K562 (cell line): ENCODE results near the gene DCDC2. TPM values are rescaled to one million over a fixed set of nuclear protein-coding genes. Genes with fewer than 3 reads are reported as not detected.

Experiments
- ATAC-seq: fragments of 200-7000 bp; cut with Tn5 transposase; 3 replicates; pipeline ENCODE4 v1.9.1; 2020; ENCODE audit warnings: moderate library complexity
- BruUV-seq: library from RNA; stranded (reverse); fragments of 400-500 nt; replicated peaks from 2 replicates; lab custom pipeline; 2021; lab: Mats Ljungman, UMichigan
- CTCF ChIA-PET: fragments of 300-600 bp; formaldehyde crosslinking; extraction: SDS; loops from one replicate; lab custom pipeline; 2021; ENCODE audit warnings: low intra/inter-chr PET ratio; lab: Yijun Ruan, JAX
- POLR2A ChIA-PET: fragments of 300-600, 350-650 bp; sonication (Branson Sonifier 250); formaldehyde crosslinking; extraction: SDS; loops from one replicate; lab custom pipeline; 2021; ENCODE audit warnings: antibody characterized with exemption, inconsistent platforms; lab: Yijun Ruan, JAX
- DNase-seq, 4 experiments: peaks; one replicate each; pipeline versions ENCODE4 v3.0.0 to v3.0.0-alpha.2; 2011 to 2018; ENCODE audit warnings: low spot score in 3 of 4, mixed read lengths in 3 of 4; ENCODE audit errors: extremely low read depth in 1 of 4
- FAIRE-seq: peaks from 2 replicates; lab custom pipeline; 2011; peaks lifted over from hg19 to GRCh38; lab: Jason Lieb, UNC
- H2AFZ ChIP-seq: 2 replicates; pipeline ENCODE4 v1.6.0; 2011; ENCODE audit warnings: low read depth, low read length, control low read depth, inconsistent platforms
- H3K27ac ChIP-seq: fragments of 200-600 bp; 3 replicates; pipeline ENCODE4 v1.8.0; 2011; ENCODE audit warnings: low read depth, mild to moderate bottlenecking, control low read depth, inconsistent platforms, low read length, moderate library complexity, mixed read lengths; ENCODE audit errors: extremely low read depth
- H3K27me3 ChIP-seq, 2 experiments: fragments of 300-600 bp in 1 of 2; 2 replicates in 1 of 2; 3 replicates in 1 of 2; pipeline versions ENCODE4 v1.6.0 to v1.8.0; 2011; ENCODE audit warnings: inconsistent platforms in 2 of 2, low read length in 2 of 2, mild to moderate bottlenecking in 1 of 2, mixed read lengths in 1 of 2, moderate library complexity in 1 of 2; ENCODE audit not compliant: control insufficient read depth in 2 of 2, insufficient read depth in 2 of 2
- H3K36me3 ChIP-seq: fragments of 300-600 bp; 3 replicates; pipeline ENCODE4 v1.8.0; 2011; ENCODE audit warnings: mild to moderate bottlenecking, low read length, inconsistent platforms; ENCODE audit not compliant: control insufficient read depth, insufficient read depth
- H3K4me1 ChIP-seq, 2 experiments: fragments of 200-600 bp in 1 of 2; replicated peaks in 1 of 2; 2 replicates in 1 of 2; 3 replicates in 1 of 2; pipeline versions ENCODE4 v1.5.1 to v1.8.0; 2011; ENCODE audit warnings: inconsistent platforms in 2 of 2, low read length in 2 of 2, mild to moderate bottlenecking in 1 of 2, mixed read lengths in 1 of 2, moderate library complexity in 1 of 2; ENCODE audit not compliant: control insufficient read depth in 2 of 2, insufficient read depth in 2 of 2
- H3K4me2 ChIP-seq: 2 replicates; pipeline ENCODE4 v1.6.1; 2011; ENCODE audit warnings: low read length, control low read depth, inconsistent platforms, mixed read lengths; ENCODE audit not compliant: insufficient read depth
- H3K4me3 ChIP-seq: fragments of 200-600 bp; sonication (generic), shearing (Covaris generic); 2 replicates; pipeline ENCODE4 v1.5.1; 2016; ENCODE audit warnings: control low read depth, inconsistent platforms
- H3K79me2 ChIP-seq: fragments of 200-600 bp; 3 replicates; pipeline ENCODE4 v1.8.0; 2011; ENCODE audit warnings: low read length, inconsistent platforms; ENCODE audit not compliant: control insufficient read depth, insufficient read depth
- H3K9ac ChIP-seq, 2 experiments: 2 replicates each; pipeline versions ENCODE4 v1.6.0 to v1.6.1; 2011; ENCODE audit warnings: low read depth in 2 of 2, low read length in 2 of 2, control low read depth in 1 of 2, inconsistent platforms in 1 of 2, mild to moderate bottlenecking in 1 of 2, mixed read lengths in 1 of 2; ENCODE audit not compliant: insufficient read depth in 1 of 2
- H3K9me1 ChIP-seq: one replicate; pipeline ENCODE4 v1.6.0; 2011; ENCODE audit warnings: inconsistent platforms, mild to moderate bottlenecking, low read length, moderate library complexity; ENCODE audit not compliant: control insufficient read depth, insufficient read depth
- H3K9me3 ChIP-seq: replicated peaks from 2 replicates; pipeline ENCODE4 v1.5.1; 2011; ENCODE audit warnings: low read depth, low read length, inconsistent platforms; ENCODE audit not compliant: control insufficient read depth, insufficient read depth
- H4K20me1 ChIP-seq: replicated peaks from 2 replicates; pipeline ENCODE4 v1.6.1; 2011; ENCODE audit warnings: low read length, inconsistent platforms, mixed read lengths; ENCODE audit not compliant: control insufficient read depth, insufficient read depth
- AFF4 ChIP-seq: sonication (generic); formaldehyde crosslinking; IDR thresholded peaks from 2 replicates; pipeline ENCODE4 v1.8.0; 2023; ENCODE audit warnings: mild to moderate bottlenecking, missing genetic modification reagents
- ARID3B ChIP-seq: fragments of 250-450 bp; sonication (Bioruptor Pico); IDR thresholded peaks from 2 replicates; pipeline ENCODE4 v1.4.0; 2020; ENCODE audit warnings: borderline replicate concordance
- ASH1L ChIP-seq: fragments of 450-650 bp; IDR thresholded peaks from 2 replicates; pipeline ENCODE4 v1.6.1; 2018; ENCODE audit warnings: borderline replicate concordance, mild to moderate bottlenecking, low read depth; ENCODE audit not compliant: partially characterized antibody
- DLX4 ChIP-seq: fragments of 250-450 bp; sonication (Bioruptor Pico); IDR thresholded peaks from 2 replicates; pipeline ENCODE4 v1.6.1; 2021; ENCODE audit warnings: mild to moderate bottlenecking
- MXI1 ChIP-seq: IDR thresholded peaks from 2 replicates; pipeline ENCODE4 v1.6.1; 2011; ENCODE audit warnings: low read depth, mild to moderate bottlenecking, improper control_type of control experiment, low read length
- PKNOX1 ChIP-seq: fragments of 450-650 bp; IDR thresholded peaks from 2 replicates; pipeline ENCODE4 v1.6.1; 2016
- WGBS: fragments of 100-300 bp; shearing (Covaris generic); methylation state at CpG from one replicate; pipeline ENCODE4 v1.1.6; 2016; ENCODE audit warnings: low coverage, mixed read lengths; ENCODE audit not compliant: insufficient coverage; ENCODE audit errors: missing lambda C conversion rate; 5-methylcytosine and 5-hydroxymethylcytosine counted together
- in situ Hi-C: fragments of 300-500 bp; cut with MboI; formaldehyde crosslinking; loops from 4 replicates; pipeline ENCODE4 v1.15.0; 2018; ENCODE audit warnings: inconsistent platforms, mixed read lengths
- intact Hi-C: fragments of 100-400 bp; cut with micrococcal nuclease; formaldehyde crosslinking; loops from 2 replicates; pipeline ENCODE4 v1.14.2; 2022
- polyA plus RNA-seq, 8 experiments: library from polyadenylated mRNA; depleted of rRNA in 4 of 8; stranded (reverse) in 5 of 8; unstranded in 3 of 8; fragments of >200 nt; fragmentation: Nextera tagmentation in 2 of 8; fragmentation: Illumina TruSeq in 1 of 8; extraction: Ambion mirVana in 2 of 8; extraction: Trizol in 1 of 8; gene quantifications; 2 replicates each; pipeline versions ENCODE4 v1.2.1 to v1.2.3, GENCODE V29; 2011 to 2014; ENCODE audit warnings: inconsistent platforms in 1 of 8, missing spikeins in 1 of 8
- total RNA-seq, 7 experiments: library from RNA; depleted of rRNA in 6 of 7; stranded (reverse); fragments of >200 nt in 6 of 7; fragmentation: Illumina TruSeq in 2 of 7; extraction: Trizol in 2 of 7; gene quantifications; 2 replicates each; pipeline versions ENCODE4 v1.2.1 to v1.2.3, GENCODE V29; 2011 to 2021; ENCODE audit warnings: low replicate concordance in 1 of 7

The DCDC2 gene
- total and polyA plus RNA-seq, 9 of the 15 experiments (the other 6 are each of a cell fraction or from before 2014, with no cell fraction given): 0.04 TPM; not detected in 8

- TF ChIP-seq AFF4 (no peak), DLX4 (CRISPR knock-in tag) (no peak), PKNOX1 (no peak)
- TF ChIP-seq, all 486 proteins: peak for 0
Observed at GRCh38 chr6:24183584-24183983, 174.3 kb downstream of the DCDC2 start (continued).

- POLR2A ChIA-PET: interaction anchor here (0.6 kb wide), 1 partner anchor 819 kb away, joined by 4 read pairs; no protein-coding TSS in a partner anchor
- no peak for TF ChIP-seq ASH1L
- no peak for TF ChIP-seq MXI1
- TF ChIP-seq ARID3B (CRISPR knock-in tag): no peak
Observed at GRCh38 chr6:24157886-24158285, 200.0 kb downstream of the DCDC2 start.

More at GRCh38 chr6:24157886-24158285, 200.0 kb downstream of the DCDC2 start:
- no peak overlapping the region for H3K4me3 ChIP-seq
- intact Hi-C loops (no loop called here), in situ Hi-C loops (no loop called here)
- H3K27ac ChIP-seq: no peak overlapping the region
- no peaks in the 10 kb centered on the region for H3K4me1 ChIP-seq
- no peaks in the 10 kb centered on the region for H4K20me1 ChIP-seq
- CTCF ChIA-PET: no interaction called here
- H3K9me3 ChIP-seq: no peaks in the 10 kb centered on the region
- no peaks in the 10 kb centered on the region for H3K79me2 ChIP-seq
- ATAC-seq: no peak
- DNase-seq: no peak
- no peak overlapping the region for H3K9ac ChIP-seq
- H3K27me3 ChIP-seq: no peaks in the 10 kb centered on the region
- FAIRE-seq: no peak
- H3K36me3 ChIP-seq: no peaks in the 10 kb centered on the region
- no peak overlapping the region for H2AFZ ChIP-seq
- BruUV-seq: no TSS peak
- H3K4me2 ChIP-seq: no peak overlapping the region
- no peaks in the 10 kb centered on the region for H3K9me1 ChIP-seq
- 0% methylated on average over 1 of the region's 1 CpG for WGBS
